Stimulated activated CD8-positive, alpha-beta memory T cell treated with anti-CD3 and anti-CD28 coated beads, Interleukin-12 subunit alpha, Interleukin-12 subunit beta, amount 100 ng/mL, for 24 hours (primary cell): Measurements from ENCODE around the gene CMIP.
A peak's percentile ranks its signal among the peaks of the same experiment; 100 is the strongest.
"Not testable (repeated sequence)": the region's sequence is repeated elsewhere in the genome, so short reads cannot be mapped to it uniquely, and the experiment has no call there.

Experiments
- DNase-seq: peaks from one replicate; pipeline ENCODE4 v3.0.0-alpha.2; 2020; ENCODE audit errors: extremely low read depth

CMIP gene

DNA sequence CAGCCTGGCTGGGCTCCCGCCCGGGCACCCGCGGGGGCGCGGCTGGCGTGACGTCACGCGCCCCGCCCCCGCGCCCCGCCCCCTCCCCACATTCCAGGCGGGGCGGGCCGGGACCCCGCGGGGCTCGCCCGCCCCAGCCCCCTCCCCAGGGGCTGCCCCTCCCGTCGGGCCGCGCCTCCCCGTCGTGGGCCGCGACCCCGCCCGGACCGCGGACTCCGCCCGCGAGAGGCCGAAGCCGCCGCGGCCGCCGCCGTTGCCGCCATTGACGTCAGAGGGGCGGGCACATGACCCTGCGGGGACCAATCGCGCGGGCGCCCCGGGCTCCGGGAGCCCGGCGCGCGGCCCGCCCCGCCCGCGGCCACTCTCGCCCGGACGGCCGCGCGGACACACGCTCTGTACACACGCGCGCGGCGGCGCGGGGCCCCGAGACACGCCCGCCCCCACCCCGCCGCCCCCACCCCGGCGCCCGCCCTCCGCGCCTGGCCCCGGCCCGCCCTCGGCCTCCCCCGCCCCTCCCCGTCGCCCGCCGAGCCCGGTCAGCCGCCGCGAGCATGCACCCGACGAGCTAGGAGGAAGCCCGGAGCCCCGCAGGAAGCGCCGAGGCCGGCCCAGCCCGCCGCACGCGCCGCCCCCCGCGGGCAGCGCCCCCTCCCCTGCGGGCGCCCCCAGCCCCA lies at the start of gene CMIP:
TSS of gene CMIP (plus strand) at position 361 of the 674 bp plus-strand sequence.
- DNase-seq: peak; percentile 51

DNA sequence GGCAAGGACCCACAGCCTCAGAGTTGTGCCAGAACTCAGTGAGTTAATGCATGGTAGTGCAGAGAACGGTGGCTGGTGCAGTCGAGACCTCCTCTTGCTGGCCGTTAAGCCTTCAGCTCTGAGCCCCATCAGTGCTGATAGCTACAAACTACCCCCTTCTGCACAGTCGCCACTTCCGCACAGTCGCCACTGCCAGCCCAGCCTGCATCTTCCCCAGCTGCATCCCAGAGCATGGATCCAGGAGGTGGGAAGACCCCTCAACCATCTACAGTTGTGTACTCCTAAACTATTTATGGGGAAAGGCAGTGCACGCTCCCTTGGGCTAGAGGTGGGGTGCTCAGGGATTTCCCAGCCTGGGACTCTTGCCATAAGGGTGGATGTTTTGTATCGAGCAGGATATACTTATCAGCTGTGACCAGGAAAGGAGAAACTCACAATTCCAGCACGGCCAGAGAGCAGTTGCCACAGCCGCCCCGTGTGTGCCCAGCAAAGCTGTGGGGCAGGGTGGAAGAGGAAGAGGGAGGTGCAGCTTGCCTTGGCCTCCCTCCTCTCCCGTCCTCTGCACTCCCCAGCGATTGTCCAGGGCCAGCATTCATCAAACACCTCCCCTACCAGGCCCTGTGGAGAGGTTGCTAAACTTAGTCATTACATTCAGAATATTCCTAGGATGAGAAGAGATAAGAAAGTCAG lies 49.5 kb upstream of the CMIP start:
- no peak for DNase-seq

DNA sequence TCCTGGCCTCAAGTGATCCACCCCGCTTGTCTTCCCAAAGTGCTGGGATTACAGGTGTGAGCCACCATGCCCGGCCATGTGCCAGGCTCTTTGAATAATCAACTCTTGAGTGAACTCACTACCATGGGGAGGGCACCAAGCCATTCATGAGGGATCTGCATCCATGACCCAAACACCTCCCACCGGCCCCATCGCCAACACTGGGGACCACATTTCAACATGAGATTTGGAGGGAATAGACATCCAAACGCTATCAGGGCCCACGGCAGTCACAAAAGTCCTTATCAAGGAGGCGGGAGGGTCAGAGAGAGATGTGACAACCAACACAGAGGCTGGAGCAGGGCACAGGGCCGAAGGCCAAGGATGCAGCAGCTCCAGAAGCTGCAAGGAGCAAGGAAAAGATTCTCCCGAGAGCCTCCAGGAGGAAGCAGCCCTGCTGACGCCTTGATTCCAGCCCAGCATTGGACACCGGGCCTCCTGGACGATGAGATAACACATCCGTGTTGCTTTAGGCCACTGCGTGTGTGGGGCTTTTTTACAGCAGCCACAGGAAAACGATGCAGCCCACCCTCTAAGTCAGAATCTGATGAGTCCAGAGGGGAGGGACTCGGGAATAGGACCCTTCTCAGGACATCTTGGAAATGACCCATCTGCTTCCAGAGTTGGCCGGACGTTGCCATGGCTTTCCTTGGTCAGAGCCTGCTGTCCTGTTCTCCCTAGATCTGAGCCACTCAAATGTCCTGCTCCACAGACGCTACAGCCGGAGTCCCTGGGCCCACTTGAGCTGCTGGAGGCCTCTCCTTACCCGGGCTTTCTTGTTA lies 47.3 kb upstream of the CMIP start:
- DNase-seq: no peak

DNA sequence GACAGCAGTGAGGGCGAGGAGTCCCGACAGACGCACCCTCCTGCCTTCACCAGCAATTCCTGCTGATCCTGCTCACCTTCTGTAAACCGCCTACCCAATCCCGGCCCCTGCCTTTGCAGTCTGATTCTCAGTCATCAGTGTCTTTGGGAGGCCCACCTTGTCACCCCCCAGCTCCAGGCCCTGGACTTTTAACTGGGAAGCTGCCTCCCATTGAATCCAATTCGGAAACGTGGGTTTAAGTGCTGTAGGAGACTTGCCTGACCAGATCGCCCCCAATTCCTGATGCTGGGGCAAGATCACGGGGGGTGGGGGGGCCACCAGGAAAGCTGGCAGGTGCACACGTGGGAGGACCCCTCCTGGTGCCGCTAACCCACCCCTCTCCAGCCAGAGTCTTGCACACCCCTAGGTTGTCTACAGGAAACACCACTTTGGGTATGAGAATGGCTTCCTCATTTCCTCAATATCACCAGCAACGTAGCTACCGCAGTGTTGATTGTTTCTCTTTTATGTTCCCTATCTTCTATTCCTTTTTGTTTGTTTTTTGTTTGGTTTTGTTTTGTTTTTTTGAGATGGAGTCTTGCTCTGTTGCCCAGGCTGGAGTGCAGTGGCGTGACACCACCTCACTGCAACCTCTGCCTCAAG lies 46.6 kb upstream of the CMIP start:
- DNase-seq: no peak

GRCh38 chr16:81399909-81400308 lies 44.7 kb upstream of the CMIP start:
- no peak for DNase-seq

DNA sequence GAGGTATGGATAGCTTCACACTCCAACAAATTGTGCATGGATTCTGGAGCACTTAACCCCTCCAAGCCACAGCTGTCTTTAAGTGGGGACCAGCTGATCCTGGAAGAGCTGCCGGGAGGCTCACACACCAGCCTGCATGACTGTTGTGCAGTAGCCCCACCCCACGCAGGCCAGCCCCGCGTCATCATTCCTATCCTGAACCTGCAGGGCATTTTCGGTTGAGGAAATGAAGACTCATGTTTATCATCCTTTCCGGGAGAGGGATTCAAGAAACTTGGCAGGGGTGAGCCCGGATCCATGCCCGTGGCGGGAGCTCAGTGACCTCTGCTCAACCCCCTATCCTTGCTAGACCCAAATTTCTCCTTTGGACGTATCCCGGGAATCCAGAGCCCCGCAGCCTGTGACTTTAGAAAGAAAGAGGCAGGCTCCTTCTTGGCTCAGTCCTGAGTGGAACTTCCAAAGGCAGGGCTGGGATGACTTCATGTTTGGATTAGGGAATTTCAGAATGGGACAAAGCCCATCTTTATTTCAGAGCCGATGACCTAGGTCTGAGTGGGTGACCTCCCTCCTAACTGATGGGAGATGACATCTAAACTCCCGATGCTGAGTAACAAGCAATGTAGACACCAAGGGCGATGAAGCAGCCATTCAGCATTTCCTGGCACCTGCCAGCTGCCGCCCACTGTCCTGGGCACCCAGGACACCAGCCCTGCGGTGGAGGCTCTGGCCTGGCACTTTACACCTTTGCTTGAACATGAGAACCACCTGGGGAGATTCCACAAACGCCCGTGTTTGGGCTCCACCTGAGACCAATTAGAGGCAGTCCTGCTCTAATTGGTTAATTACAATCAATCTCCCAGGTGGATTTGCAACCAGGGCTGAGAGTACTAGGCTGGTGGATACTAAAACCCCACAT lies 43.3 kb upstream of the CMIP start:
- no peak for DNase-seq

- DNase-seq: no peak
These were observed 41.4 kb upstream of the CMIP start for GRCh38 chr16:81403208-81403600.

GRCh38 chr16:81403601-81404391 lies 40.8 kb upstream of the CMIP start:
- peak; percentile 45 for DNase-seq

DNA sequence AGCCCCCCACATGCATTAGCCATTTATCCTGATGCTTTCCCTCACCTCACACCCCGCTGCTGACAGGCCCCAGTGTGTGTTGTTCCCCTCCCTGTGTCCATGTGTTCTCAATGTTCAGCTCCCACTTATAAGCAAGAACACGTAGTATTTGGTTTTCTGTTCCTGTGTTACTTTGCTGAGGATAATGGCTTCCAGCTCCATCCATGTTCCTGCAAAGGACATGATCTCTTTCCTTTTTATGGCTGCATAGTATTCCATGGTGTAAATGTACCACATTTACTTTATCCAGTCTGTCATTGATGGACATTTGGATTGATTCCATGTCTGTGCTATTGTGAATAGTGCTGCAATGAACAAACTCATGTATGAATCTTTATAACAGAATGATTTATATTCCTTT lies 39.6 kb upstream of the CMIP start:
- not testable (repeated sequence) for DNase-seq

DNA sequence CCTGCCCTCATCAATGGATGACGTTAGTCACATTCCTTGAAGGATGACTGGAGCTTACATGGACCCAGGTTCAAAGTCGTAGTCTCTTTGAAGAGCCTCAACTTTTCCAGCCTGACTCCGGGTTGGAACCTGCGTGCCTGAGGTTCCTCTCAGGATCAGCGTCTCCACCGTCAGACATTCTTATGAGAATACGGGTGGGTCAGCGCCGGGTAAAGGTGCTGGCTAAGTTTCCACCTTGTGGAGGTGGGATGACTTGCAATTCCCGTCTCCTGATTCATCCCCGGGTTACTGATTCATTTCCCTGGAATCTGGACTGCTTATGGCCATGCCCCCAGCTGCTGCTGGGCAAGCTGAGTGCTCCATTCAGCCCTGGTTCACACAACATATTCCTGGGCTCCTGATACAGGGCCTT lies 38.9 kb upstream of the CMIP start:
- no peak for DNase-seq

GRCh38 chr16:81408409-81408950 lies 36.1 kb upstream of the CMIP start:
- no peak for DNase-seq

GRCh38 chr16:81409016-81409556 lies 35.5 kb upstream of the CMIP start:
- DNase-seq: no peak

DNA sequence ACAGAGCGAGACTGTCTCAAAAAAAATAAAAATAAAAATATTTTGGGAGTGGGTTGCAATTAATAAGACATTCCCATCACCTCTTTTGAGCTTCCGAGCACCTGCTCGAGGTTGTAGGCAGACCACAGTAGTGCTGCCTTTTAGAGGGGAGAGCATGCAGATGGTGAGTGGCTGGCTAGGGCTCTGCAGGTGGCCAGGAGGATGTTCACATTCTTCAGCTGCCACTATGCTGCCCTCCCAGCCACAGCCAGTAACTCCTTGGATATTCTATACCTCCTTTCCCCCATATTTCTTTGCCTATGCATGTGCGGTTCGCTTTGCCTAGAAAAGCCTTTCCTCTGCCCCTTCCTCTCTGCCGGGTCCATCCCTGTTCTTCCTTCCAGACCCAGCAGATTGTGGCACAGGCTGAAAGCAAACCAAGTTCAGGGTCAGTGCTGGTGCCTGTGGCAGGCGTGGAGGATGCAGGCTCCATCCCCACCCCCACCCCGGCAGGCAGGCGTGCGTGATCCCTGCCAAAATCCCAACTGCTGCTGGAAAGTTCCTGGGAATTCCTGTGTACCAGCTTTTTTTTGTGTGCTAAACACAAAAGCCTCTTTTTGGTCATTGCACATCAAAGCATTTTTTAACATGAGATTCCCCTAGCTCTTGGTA lies 33.8 kb upstream of the CMIP start:
- no peak for DNase-seq

DNA sequence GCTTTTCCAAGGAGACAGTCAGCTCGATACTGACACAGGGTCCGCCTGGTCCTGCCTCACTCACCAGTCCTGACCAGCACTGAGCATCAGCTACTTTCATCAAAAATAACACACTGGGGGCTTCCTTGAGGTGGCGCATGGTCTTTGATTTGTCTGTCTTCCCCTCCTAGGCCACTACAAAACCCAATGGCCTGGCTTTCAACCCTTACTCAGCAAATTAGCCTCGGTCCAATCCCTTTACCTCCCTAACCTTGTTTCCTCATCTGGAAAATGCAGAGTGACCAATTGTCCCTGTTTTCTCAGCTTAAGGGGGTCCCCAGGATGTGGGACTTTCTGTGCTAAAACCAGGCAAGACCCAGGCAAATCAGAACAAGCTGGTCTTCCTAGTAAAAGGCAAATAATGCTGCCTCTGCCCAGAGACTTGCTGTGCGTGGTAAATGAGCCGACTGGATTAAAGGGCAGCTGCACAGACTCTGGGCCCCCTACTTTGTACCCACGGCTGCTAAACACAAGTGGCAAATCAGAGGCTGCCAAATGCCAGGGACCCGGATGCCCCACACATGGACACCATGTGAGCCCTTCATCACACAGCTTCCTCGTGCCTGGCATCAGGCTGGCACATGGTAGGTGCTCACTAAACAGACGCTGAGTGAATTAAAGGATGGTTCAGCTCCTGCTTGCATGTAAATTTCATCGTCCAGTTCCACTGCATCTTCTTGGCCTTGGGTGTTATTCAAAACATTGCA lies 31.2 kb upstream of the CMIP start:
- DNase-seq: no peak

GRCh38 chr16:81415751-81416150 lies 28.9 kb upstream of the CMIP start:
- no peak for DNase-seq

DNA sequence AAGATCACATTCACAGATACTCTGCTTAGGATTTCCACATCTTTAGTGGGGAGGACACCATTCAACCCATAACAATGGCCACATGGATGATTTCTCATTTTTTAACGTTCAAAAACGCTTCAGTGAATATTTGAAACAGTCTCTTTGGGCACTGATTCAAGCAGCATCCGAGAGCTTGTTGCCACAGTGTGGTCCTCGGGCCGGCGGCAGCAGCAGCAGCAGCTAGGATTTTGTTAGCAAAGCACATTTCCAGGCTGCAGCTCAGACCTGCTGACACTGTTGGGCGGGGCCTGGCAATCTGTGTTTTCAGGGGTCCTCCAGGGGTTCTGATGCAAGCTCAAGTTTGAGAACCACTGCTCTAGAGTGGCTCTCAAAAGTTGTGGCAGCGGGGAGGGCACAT lies 27.9 kb upstream of the CMIP start:
- DNase-seq: no peak

DNA sequence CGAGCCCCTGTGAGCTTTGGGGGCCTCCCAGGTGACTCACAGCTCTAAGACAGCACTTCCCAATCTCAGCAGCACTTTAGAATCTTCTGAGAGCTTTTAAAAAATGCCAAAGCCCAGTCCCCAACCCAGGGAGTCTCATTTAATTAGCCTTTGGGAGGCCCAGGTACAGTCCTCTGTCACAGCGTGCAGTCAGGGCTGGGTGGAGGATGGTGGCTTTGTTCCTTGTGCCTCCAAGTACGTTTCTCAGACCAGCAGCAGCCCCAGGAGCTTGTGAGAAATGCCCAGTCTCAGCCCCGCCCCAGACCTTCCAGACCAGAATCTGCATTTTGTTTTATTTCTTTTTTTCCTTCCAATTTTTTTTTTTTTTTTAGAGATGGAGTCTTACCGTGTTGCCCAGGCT lies 27.4 kb upstream of the CMIP start:
- no peak for DNase-seq

- DNase-seq: no peak
These were observed 24.8 kb upstream of the CMIP start for GRCh38 chr16:81419806-81420205.

GRCh38 chr16:81421126-81421525 lies 23.5 kb upstream of the CMIP start:
- DNase-seq: no peak
